CD4-positive, alpha-beta T cell (primary cell): ENCODE results near the gene ZCCHC2. TPM values are rescaled to one million over a fixed set of nuclear protein-coding genes. Genes with fewer than 3 reads are reported as not detected.

ENCODE experiments used
- ATAC-seq: fragments of 200-7000 bp; cut with Tn5 transposase; one replicate; pipeline ENCODE4 v1.10.0; 2022; ENCODE audit warnings: mild to moderate bottlenecking; ENCODE audit not compliant: poor library complexity
- CTCF ChIA-PET: fragments of 350-600 bp; sonication (Branson Sonifier 250); formaldehyde crosslinking; loops from one replicate; lab custom pipeline; 2021; ENCODE audit warnings: antibody characterized with exemption, inconsistent platforms; lab: Charles Lee
- POLR2A ChIA-PET: fragments of 350-600 bp; sonication (Branson Sonifier 250); formaldehyde crosslinking; loops from one replicate; lab custom pipeline; 2021; ENCODE audit warnings: antibody characterized with exemption, inconsistent platforms; lab: Charles Lee
- DNase-seq, 14 experiments: peaks; one replicate each; pipeline ENCODE4 v3.0.0-alpha.2; 2013 to 2020; ENCODE audit warnings: mixed read lengths in 2 of 14
- H3K27ac ChIP-seq, 2 donors: one replicate each; pipeline versions ENCODE4 v1.5.1 to v1.7.0; 2013; ENCODE audit warnings: low read length in 2 of 2, low read depth in 1 of 2, mild to moderate bottlenecking in 1 of 2
- H3K27me3 ChIP-seq, 2 experiments: 1 replicate in 1 of 2; 2 replicates in 1 of 2; pipeline versions ENCODE4 v1.6.1 to v1.7.0; 2013; ENCODE audit warnings: low read length in 2 of 2, control low read depth in 1 of 2, mild to moderate bottlenecking in 1 of 2, moderate library complexity in 1 of 2; ENCODE audit not compliant: insufficient read depth in 2 of 2, control insufficient read depth in 1 of 2
- H3K36me3 ChIP-seq: one replicate; pipeline ENCODE4 v1.6.1; 2013; ENCODE audit warnings: low read length, control low read depth; ENCODE audit not compliant: insufficient read depth
- H3K4me1 ChIP-seq: one replicate; pipeline ENCODE4 v1.6.1; 2013; ENCODE audit warnings: low read length, control low read depth; ENCODE audit not compliant: insufficient read depth
- H3K4me3 ChIP-seq: one replicate; pipeline ENCODE4 v1.5.1; 2013; ENCODE audit warnings: mild to moderate bottlenecking, low read length, moderate library complexity
- H3K9me3 ChIP-seq, 2 experiments: 1 replicate in 1 of 2; 2 replicates in 1 of 2; pipeline versions ENCODE4 v1.6.1 to v1.7.0; 2013; ENCODE audit warnings: low read length in 2 of 2, mild to moderate bottlenecking in 2 of 2, control low read depth in 1 of 2, moderate library complexity in 1 of 2; ENCODE audit not compliant: control insufficient read depth in 1 of 2, insufficient read depth in 1 of 2
- H3K27ac Mint-ChIP-seq: one replicate; pipeline ENCODE4 v1.8.0; 2020; ENCODE audit warnings: mixed read lengths
- H3K27me3 Mint-ChIP-seq: one replicate; pipeline ENCODE4 v1.8.0; 2021; ENCODE audit warnings: mixed read lengths
- H3K36me3 Mint-ChIP-seq: one replicate; pipeline ENCODE4 v1.8.0; 2021; ENCODE audit warnings: low read depth, mixed read lengths
- H3K4me1 Mint-ChIP-seq: one replicate; pipeline ENCODE4 v1.8.0; 2021; ENCODE audit warnings: low read depth, mixed read lengths
- H3K4me3 Mint-ChIP-seq: one replicate; pipeline ENCODE4 v1.8.0; 2020; ENCODE audit warnings: mild to moderate bottlenecking, mixed read lengths
- H3K9me3 Mint-ChIP-seq: one replicate; pipeline ENCODE4 v1.8.0; 2020; ENCODE audit warnings: mixed read lengths
- CTCF ChIP-seq: fragments of 200-600 bp; IDR thresholded peaks from one replicate; pipeline ENCODE4 v1.8.0; 2022; ENCODE audit warnings: antibody characterized with exemption, mild to moderate bottlenecking
- intact Hi-C, 2 experiments: fragments of 100-400 bp; cut with DNase I in 1 of 2; cut with micrococcal nuclease in 1 of 2; formaldehyde crosslinking; loops; one replicate each; pipeline versions ENCODE4 v1.15.1 to v1.9.0; 2023 to 2025; cut with DNase I, micrococcal nuclease
- total RNA-seq, 174 experiments: library from RNA in 2 of 174; stranded (reverse) in 2 of 174; gene quantifications; one replicate each; pipeline ENCODE4 v1.2.3 and lab custom pipeline; 2021 to 2026

The ZCCHC2 gene
- total RNA-seq, 2 experiments from 2014 or later: 85.0 to 85.4 TPM

- H3K36me3 Mint-ChIP-seq: peaks cover 94% of the 10 kb centered on the region
- H3K36me3 ChIP-seq: peaks cover 79% of the 10 kb centered on the region
- intact Hi-C loops: loop anchor here in 1 of 2 experiments (5.0 kb wide), 1 partner anchor 37 kb away; no protein-coding TSS in a partner anchor
- no peak overlapping the region for H3K27ac Mint-ChIP-seq
- H3K27me3 ChIP-seq: no peaks in the 10 kb centered on the region
- no peak for DNase-seq
- no peak for TF ChIP-seq CTCF
- POLR2A ChIA-PET: interaction anchor here (1.0 kb wide), 1 partner anchor 40 kb away, joined by 3 read pairs; no protein-coding TSS in a partner anchor
- no peak overlapping the region for H3K27ac ChIP-seq
- H3K27me3 Mint-ChIP-seq: no peaks in the 10 kb centered on the region
- CTCF ChIA-PET: no interaction called here
- H3K9me3 Mint-ChIP-seq: no peaks in the 10 kb centered on the region
- no peaks in the 10 kb centered on the region for H3K9me3 ChIP-seq
- H3K4me3 Mint-ChIP-seq: no peak overlapping the region
- ATAC-seq: no peak
- H3K4me3 ChIP-seq: no peak overlapping the region
- H3K4me1 ChIP-seq: no peaks in the 10 kb centered on the region
- H3K4me1 Mint-ChIP-seq: no peaks in the 10 kb centered on the region
These were observed 41.2 kb downstream of the ZCCHC2 start for GRCh38 chr18:62564044-62564443.

- no peak overlapping the region for H3K4me3 ChIP-seq
- Mint-ChIP-seq H3K9me3 (no peaks in the 10 kb centered on the region), H3K4me1 (no peaks in the 10 kb centered on the region), H3K36me3 (peaks cover 92% of the 10 kb centered on the region), H3K27me3 (no peaks in the 10 kb centered on the region), H3K27ac (peak overlapping the region; percentile 27), H3K4me3 (no peak overlapping the region)
- ChIA-PET CTCF (interaction anchor here (1.0 to 1.3 kb wide), 2 partner anchors 45 to 140 kb away, joined by 4 to 5 read pairs; no protein-coding TSS in a partner anchor), POLR2A (interaction anchor here (0.6 kb wide), 1 partner anchor 43 kb away, joined by 3 read pairs; the partner anchor contains the start of gene ZCCHC2)
- no peaks in the 10 kb centered on the region for H3K4me1 ChIP-seq
- peaks cover 81% of the 10 kb centered on the region for H3K36me3 ChIP-seq
- peak; percentile 34 for ATAC-seq
- H3K27me3 ChIP-seq: no peaks in the 10 kb centered on the region
- H3K27ac ChIP-seq: no peak overlapping the region
- no peaks in the 10 kb centered on the region for H3K9me3 ChIP-seq
- peak in 5 of 14 experiments; percentile 24 to 48 (median 32) for DNase-seq
- intact Hi-C loops: no loop called here
- peak; percentile 33 for TF ChIP-seq CTCF
These were observed 43.4 kb downstream of the ZCCHC2 start for GRCh38 chr18:62566199-62566598.

GRCh38 chr18:62566818-62567217 is 44.0 kb downstream of the ZCCHC2 start:
- H3K27ac Mint-ChIP-seq: peak overlapping the region; percentile 27
- Histone ChIP-seq H3K4me3 (no peak overlapping the region), H3K9me3 (no peaks in the 10 kb centered on the region), H3K36me3 (peaks cover 80% of the 10 kb centered on the region), H3K4me1 (no peaks in the 10 kb centered on the region), H3K27ac (no peak overlapping the region), H3K27me3 (no peaks in the 10 kb centered on the region)
- no peak overlapping the region for H3K4me3 Mint-ChIP-seq
- CTCF ChIA-PET: interaction anchor here (0.8 to 1.3 kb wide), 3 partner anchors 17 to 141 kb away, joined by 3 to 5 read pairs (median 4); no protein-coding TSS in a partner anchor
- H3K4me1 Mint-ChIP-seq: no peaks in the 10 kb centered on the region
- intact Hi-C loops: no loop called here
- H3K36me3 Mint-ChIP-seq: peaks cover 92% of the 10 kb centered on the region
- no peak for ATAC-seq
- no peak for TF ChIP-seq CTCF
- POLR2A ChIA-PET: interaction anchor here (0.6 kb wide), 1 partner anchor 44 kb away, joined by 3 read pairs; the partner anchor contains the start of gene ZCCHC2
- H3K9me3 Mint-ChIP-seq: no peaks in the 10 kb centered on the region
- no peak for DNase-seq
- no peaks in the 10 kb centered on the region for H3K27me3 Mint-ChIP-seq
